Non-pigmented ciliary epithelial cell (primary cell): ENCODE results near the gene IGF1R.

Experiments
- DNase-seq: peaks from one replicate; pipeline ENCODE4 v3.0.0-alpha.2; 2010; ENCODE audit warnings: low read depth

Gene IGF1R

GRCh38 chr15:98671060-98672008, 23.0 kb downstream of the IGF1R start:
- DNase-seq: no peak

GRCh38 chr15:98673133-98673532, 24.8 kb downstream of the IGF1R start:
- DNase-seq: no peak

- no peak for DNase-seq
Observed at GRCh38 chr15:98674336-98674735, 26.0 kb downstream of the IGF1R start.

- no peak for DNase-seq
Observed at GRCh38 chr15:98676586-98677270, 28.4 kb downstream of the IGF1R start.

- no peak for DNase-seq
Observed at GRCh38 chr15:98677345-98678059, 29.2 kb downstream of the IGF1R start.

- DNase-seq: no peak
Observed at GRCh38 chr15:98678484-98678883, 30.1 kb downstream of the IGF1R start.

GRCh38 chr15:98681061-98681460, 32.7 kb downstream of the IGF1R start:
- no peak for DNase-seq

GRCh38 chr15:98682992-98683701, 34.8 kb downstream of the IGF1R start:
- no peak for DNase-seq

- DNase-seq: no peak
Observed at GRCh38 chr15:98683831-98684230, 35.5 kb downstream of the IGF1R start.

GRCh38 chr15:98684436-98684835, 36.1 kb downstream of the IGF1R start:
- no peak for DNase-seq

GRCh38 chr15:98684995-98685525, 36.7 kb downstream of the IGF1R start:
- no peak for DNase-seq

- DNase-seq: no peak
Observed at GRCh38 chr15:98686983-98687382, 38.6 kb downstream of the IGF1R start.

- DNase-seq: no peak
Observed at GRCh38 chr15:98689431-98689861, 41.1 kb downstream of the IGF1R start.

GRCh38 chr15:98690272-98690950, 42.1 kb downstream of the IGF1R start:
- DNase-seq: no peak

- DNase-seq: no peak
Observed at GRCh38 chr15:98692213-98692612, 43.9 kb downstream of the IGF1R start.

- no peak for DNase-seq
Observed at GRCh38 chr15:98694161-98694560, 45.8 kb downstream of the IGF1R start.

- DNase-seq: no peak
Observed at GRCh38 chr15:98698792-98699191, 50.5 kb downstream of the IGF1R start.

- DNase-seq: no peak
Observed at GRCh38 chr15:98699591-98700424, 51.5 kb downstream of the IGF1R start.

GRCh38 chr15:98700519-98700918, 52.2 kb downstream of the IGF1R start:
- DNase-seq: no peak

GRCh38 chr15:98703126-98703685, 54.9 kb downstream of the IGF1R start:
- no peak for DNase-seq
